ENCODE results near the gene ARHGAP15.
A peak's percentile ranks its signal among the peaks of the same experiment; 100 is the strongest.

ARHGAP15 gene

GRCh38 chr2:143128681-143129580, at the start of gene ARHGAP15:
Gene ARHGAP15, plus strand, starts transcription at chr2:143129419.
- no peak for DNase-seq (ENCODE audit: low read depth)
- no peak within 1 kb of the TSS for H3K4me3 ChIP-seq (ENCODE audit: low read depth, low read length)
- TF ChIP-seq CTCF (conservative IDR thresholded peaks at IDR 0.05; ENCODE audit: low read depth, low read length), result no peak

GRCh38 chr2:143081616-143082015, 47.6 kb upstream of the ARHGAP15 start:
- H3K4me3 ChIP-seq (ENCODE audit: low read depth, low read length), result no peak overlapping the region
- DNase-seq (ENCODE audit: low read depth), result no peak
- TF ChIP-seq CTCF (conservative IDR thresholded peaks at IDR 0.05; ENCODE audit: low read depth, low read length), result no peak

GRCh38 chr2:143083636-143084035, 45.6 kb upstream of the ARHGAP15 start:
- no peak overlapping the region for H3K4me3 ChIP-seq (ENCODE audit: low read depth, low read length)
- peak; percentile 83 for DNase-seq (ENCODE audit: low read depth)
- TF ChIP-seq CTCF (conservative IDR thresholded peaks at IDR 0.05; ENCODE audit: low read depth, low read length), result no peak

GRCh38 chr2:143084462-143084861, 44.8 kb upstream of the ARHGAP15 start:
- no peak overlapping the region for H3K4me3 ChIP-seq (ENCODE audit: low read depth, low read length)
- no peak for TF ChIP-seq CTCF (conservative IDR thresholded peaks at IDR 0.05; ENCODE audit: low read depth, low read length)
- no peak for DNase-seq (ENCODE audit: low read depth)

GRCh38 chr2:143085125-143085784, 44.0 kb upstream of the ARHGAP15 start:
- no peak for TF ChIP-seq CTCF (conservative IDR thresholded peaks at IDR 0.05; ENCODE audit: low read depth, low read length)
- no peak for DNase-seq (ENCODE audit: low read depth)
- no peak overlapping the region for H3K4me3 ChIP-seq (ENCODE audit: low read depth, low read length)

GRCh38 chr2:143087033-143087432, 42.2 kb upstream of the ARHGAP15 start:
- peak; percentile 26 for DNase-seq (ENCODE audit: low read depth)
- H3K4me3 ChIP-seq (ENCODE audit: low read depth, low read length), result no peak overlapping the region
- no peak for TF ChIP-seq CTCF (conservative IDR thresholded peaks at IDR 0.05; ENCODE audit: low read depth, low read length)

Data from choroid plexus epithelial cell (primary cell).